ENCODE data around the gene PEF1. TPM values are rescaled to one million over a fixed set of nuclear protein-coding genes. Genes with fewer than 3 reads are reported as not detected.

The PEF1 gene
- total and polyA plus RNA-seq, 2 of the 8 experiments (the other 6 are each of a cell fraction or from before 2014, with no cell fraction given), result 35.2 to 69.2 TPM

DNA sequence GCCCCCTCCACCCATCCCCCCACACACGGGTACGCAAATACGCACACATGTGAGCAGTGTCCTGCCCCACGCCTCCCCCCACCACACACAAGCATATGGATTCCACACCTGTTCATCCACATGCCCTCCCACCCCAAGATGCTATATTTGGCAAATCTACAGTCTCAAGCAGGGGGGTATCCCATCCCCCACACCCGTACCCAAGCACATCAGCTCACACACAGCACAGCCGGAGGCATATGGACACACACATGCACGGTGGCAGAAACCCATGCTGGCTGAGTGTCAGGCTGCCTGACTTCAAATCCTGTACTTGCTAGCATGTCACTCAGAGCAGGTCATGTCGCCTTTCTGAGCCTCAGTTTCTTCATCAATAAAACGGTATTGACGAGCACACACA, 48.6 kb upstream of the PEF1 start (continued):
- TF ChIP-seq SP4 (IDR thresholded peaks at IDR 0.05; ENCODE audit: low read length) (no peak), FOSL1 (IDR thresholded peaks at IDR 0.05; ENCODE audit: insufficient read depth, low read depth, low read length) (no peak)
- TF ChIP-seq, protein P1, sequence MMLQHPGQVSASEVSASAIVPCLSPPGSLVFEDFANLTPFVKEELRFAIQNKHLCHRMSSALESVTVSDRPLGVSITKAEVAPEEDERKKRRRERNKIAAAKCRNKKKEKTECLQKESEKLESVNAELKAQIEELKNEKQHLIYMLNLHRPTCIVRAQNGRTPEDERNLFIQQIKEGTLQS (IDR thresholded peaks at IDR 0.05; ENCODE audit: insufficient read depth, low read depth, low read length), result no peak
